ENCODE results near the gene NEAT1. TPM values are rescaled to one million over a fixed set of nuclear protein-coding genes. Genes with fewer than 3 reads are reported as not detected.

Gene NEAT1
- total RNA-seq, 1 donor, result 487 TPM

GRCh38 chr11:65474864-65475263 is 52.3 kb downstream of the NEAT1 start:
- H3K4me3 ChIP-seq (ENCODE audit: low read depth, low read length), result no peak overlapping the region
- no peak for DNase-seq (ENCODE audit: low read depth)
- no peak for TF ChIP-seq CTCF (IDR thresholded peaks at IDR 0.05; ENCODE audit: insufficient read depth, low read depth, low read length)

- DNase-seq (ENCODE audit: low read depth), result no peak
- TF ChIP-seq CTCF (IDR thresholded peaks at IDR 0.05; ENCODE audit: insufficient read depth, low read depth, low read length), result no peak
- peak overlapping the region; percentile 75 for H3K4me3 ChIP-seq (ENCODE audit: low read depth, low read length)
These were observed 54.1 kb downstream of the NEAT1 start for GRCh38 chr11:65476632-65477148.

- peak; percentile 97 for DNase-seq (ENCODE audit: low read depth)
- TF ChIP-seq CTCF (IDR thresholded peaks at IDR 0.05; ENCODE audit: insufficient read depth, low read depth, low read length), result no peak
These were observed 54.8 kb downstream of the NEAT1 start for GRCh38 chr11:65477149-65477965.

GRCh38 chr11:65478388-65479183 is 56.0 kb downstream of the NEAT1 start:
- peak; percentile 71 for DNase-seq (ENCODE audit: low read depth)
- TF ChIP-seq CTCF (IDR thresholded peaks at IDR 0.05; ENCODE audit: insufficient read depth, low read depth, low read length), result no peak
- H3K4me3 ChIP-seq (ENCODE audit: low read depth, low read length), result peak overlapping the region; percentile 49

More at GRCh38 chr11:65477149-65477965, 54.8 kb downstream of the NEAT1 start:
- peak overlapping the region; percentile 75 for H3K4me3 ChIP-seq (ENCODE audit: low read depth, low read length)

- peak; percentile 61 for TF ChIP-seq CTCF (IDR thresholded peaks at IDR 0.05; ENCODE audit: insufficient read depth, low read depth, low read length)
- peak overlapping the region; percentile 49 for H3K4me3 ChIP-seq (ENCODE audit: low read depth, low read length)
- DNase-seq (ENCODE audit: low read depth), result peak; percentile 99
These were observed 56.9 kb downstream of the NEAT1 start for GRCh38 chr11:65479184-65480145.

GRCh38 chr11:65482306-65482850 is 59.8 kb downstream of the NEAT1 start:
- DNase-seq (ENCODE audit: low read depth), result no peak
- TF ChIP-seq CTCF (IDR thresholded peaks at IDR 0.05; ENCODE audit: insufficient read depth, low read depth, low read length), result no peak
- H3K4me3 ChIP-seq (ENCODE audit: low read depth, low read length), result no peak overlapping the region
